Esophagus squamous epithelium (tissue), 4 donors: Measurements from ENCODE around the gene NDUFS1.

ENCODE experiments used
- POLR2A ChIP-seq, 4 donors: fragments of 450-650 bp; IDR thresholded peaks; one replicate each; pipeline ENCODE4 v1.6.1; 2017; ENCODE audit warnings: antibody characterized with exemption in 4 of 4, mild to moderate bottlenecking in 4 of 4, moderate library complexity in 3 of 4
- TF ChIP-seq, protein P1 (sequence below), 6 experiments: fragments of 450-650 bp in 4 of 6; fragments of 200-600 bp in 2 of 6; sonication (generic) in 2 of 6; IDR thresholded peaks; one replicate each; pipeline ENCODE4 v1.5.1; 2016 to 2019; ENCODE audit warnings: antibody characterized with exemption in 6 of 6, mild to moderate bottlenecking in 4 of 6, moderate library complexity in 4 of 6

DNA sequence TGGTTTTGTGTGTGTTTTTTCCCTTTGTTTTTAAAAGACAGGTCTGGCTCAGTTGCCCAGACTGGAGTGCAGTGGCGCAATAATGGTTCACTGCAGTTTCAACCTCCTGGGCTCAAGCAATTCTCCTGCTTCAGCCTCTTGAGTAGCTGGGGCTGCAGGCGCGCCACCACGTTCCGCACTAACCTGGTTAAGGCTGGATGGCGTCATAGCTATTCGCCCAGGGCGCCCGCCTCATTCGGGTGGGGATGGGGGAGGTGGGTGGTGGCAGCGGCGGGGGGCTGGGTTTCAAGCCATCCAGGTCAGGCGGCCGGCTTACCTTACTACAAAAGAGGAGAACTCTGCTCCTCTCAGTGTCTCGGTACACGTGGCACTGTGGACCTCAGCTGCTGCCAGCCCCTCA, 43.2 kb upstream of the NDUFS1 start:
- TF ChIP-seq, protein P1, sequence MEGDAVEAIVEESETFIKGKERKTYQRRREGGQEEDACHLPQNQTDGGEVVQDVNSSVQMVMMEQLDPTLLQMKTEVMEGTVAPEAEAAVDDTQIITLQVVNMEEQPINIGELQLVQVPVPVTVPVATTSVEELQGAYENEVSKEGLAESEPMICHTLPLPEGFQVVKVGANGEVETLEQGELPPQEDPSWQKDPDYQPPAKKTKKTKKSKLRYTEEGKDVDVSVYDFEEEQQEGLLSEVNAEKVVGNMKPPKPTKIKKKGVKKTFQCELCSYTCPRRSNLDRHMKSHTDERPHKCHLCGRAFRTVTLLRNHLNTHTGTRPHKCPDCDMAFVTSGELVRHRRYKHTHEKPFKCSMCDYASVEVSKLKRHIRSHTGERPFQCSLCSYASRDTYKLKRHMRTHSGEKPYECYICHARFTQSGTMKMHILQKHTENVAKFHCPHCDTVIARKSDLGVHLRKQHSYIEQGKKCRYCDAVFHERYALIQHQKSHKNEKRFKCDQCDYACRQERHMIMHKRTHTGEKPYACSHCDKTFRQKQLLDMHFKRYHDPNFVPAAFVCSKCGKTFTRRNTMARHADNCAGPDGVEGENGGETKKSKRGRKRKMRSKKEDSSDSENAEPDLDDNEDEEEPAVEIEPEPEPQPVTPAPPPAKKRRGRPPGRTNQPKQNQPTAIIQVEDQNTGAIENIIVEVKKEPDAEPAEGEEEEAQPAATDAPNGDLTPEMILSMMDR (IDR thresholded peaks at IDR 0.05), result no peak
- TF ChIP-seq POLR2A (IDR thresholded peaks at IDR 0.05), result no peak
